ENCODE results near the gene PARL. TPM values are rescaled to one million over a fixed set of nuclear protein-coding genes. Genes with fewer than 3 reads are reported as not detected.

Gene PARL
- total and polyA plus RNA-seq, 2 of the 8 experiments (the other 6 are each of a cell fraction or from before 2014, with no cell fraction given), result 62.7 to 85.0 TPM

GRCh38 chr3:183875411-183875810 lies 9.3 kb downstream of the PARL start:
- Histone ChIP-seq H3K4me3 (ENCODE audit: extremely low read depth in 1 of 4, insufficient read depth in 2 of 4, low read depth in 3 of 4, low read length in 4 of 4) (no peak overlapping the region), H2AK5ac (ENCODE audit: low read depth, low read length) (no peak overlapping the region), H2BK20ac (ENCODE audit: low read length) (no peak overlapping the region), H3K18ac (ENCODE audit: extremely low read depth, low read length) (no peak overlapping the region), H3K23me2 (ENCODE audit: low read depth, low read length) (no peaks in the 10 kb centered on the region; the same call in 1 of the 2 replicates), H2AFZ (ENCODE audit: low read length) (no peak overlapping the region), H2BK5ac (ENCODE audit: low read depth, low read length) (no peak overlapping the region), H3K27me3 (replicated peaks in 1 of 4; ENCODE audit: control insufficient read depth in 3 of 4, extremely low read depth in 1 of 4, insufficient read depth in 3 of 4, low read length in 3 of 4) (no peaks in the 10 kb centered on the region; a peak in 1 of 7 replicates), H3K27ac (ENCODE audit: low read depth, low read length) (no peak overlapping the region), H3K56ac (replicated peaks; ENCODE audit: insufficient read length, low read depth, low read length) (no peak overlapping the region), H3K4me2 (ENCODE audit: insufficient read depth in 1 of 2, low read depth in 2 of 2, low read length in 2 of 2) (no peak overlapping the region), H3K36me3 (ENCODE audit: control insufficient read depth in 2 of 4, insufficient read depth in 4 of 4, low read length in 3 of 4) (no peaks in the 10 kb centered on the region), H4K91ac (replicated peaks; ENCODE audit: insufficient read length, low read length) (no peak overlapping the region), H4K8ac (ENCODE audit: extremely low read depth, insufficient read depth, low read length) (no peak overlapping the region), H3K14ac (ENCODE audit: insufficient read length) (no peak overlapping the region), H3K4ac (replicated peaks; ENCODE audit: insufficient read length, low read depth, low read length) (no peak overlapping the region), H3K4me1 (replicated peaks in 1 of 4; ENCODE audit: control insufficient read depth in 3 of 4, insufficient read depth in 4 of 4, low read length in 3 of 4) (peaks cover 0 to 6% (median 2%) of the 10 kb centered on the region in 4 experiments; a peak in 2 of 7 replicates), H3K79me2 (ENCODE audit: control insufficient read depth in 1 of 2, insufficient read depth in 2 of 2, low read length in 2 of 2) (peaks cover 14 to 89% of the 10 kb centered on the region in 2 experiments), H3K79me1 (ENCODE audit: low read depth, low read length) (peaks cover 11% of the 10 kb centered on the region), H3K23ac (ENCODE audit: insufficient read length) (no peak overlapping the region), H3K9ac (replicated peaks in 1 of 4; ENCODE audit: extremely low read depth in 1 of 4, low read depth in 3 of 4, low read length in 3 of 4) (no peak overlapping the region), H3K9me3 (ENCODE audit: insufficient read depth in 2 of 2, low read depth in 1 of 2, low read length in 1 of 2) (no peaks in the 10 kb centered on the region), H4K5ac (ENCODE audit: insufficient read length, low read depth, low read length) (no peak overlapping the region), H2BK15ac (ENCODE audit: low read length) (no peak overlapping the region), H4K20me1 (replicated peaks in 1 of 2; ENCODE audit: control insufficient read depth in 1 of 2, insufficient read depth in 2 of 2, low read length in 2 of 2) (peaks cover 8 to 9% of the 10 kb centered on the region in 2 experiments), H2BK120ac (replicated peaks; ENCODE audit: low read depth, low read length) (no peak overlapping the region), H2BK12ac (ENCODE audit: low read depth, low read length) (no peak overlapping the region)
- ChIA-PET POLR2A (ENCODE audit: partially characterized antibody) (interaction anchor here (1.9 kb wide), 1 partner anchor 9 kb away, joined by 9 read pairs; the partner anchor contains the start of gene PARL), CTCF (ENCODE audit: partially characterized antibody) (interaction anchor here (1.0 to 1.6 kb wide), 3 partner anchors 9 to 31 kb away, joined by 3 to 5 read pairs (median 5); partner anchors contain the start of gene PARL)
- DNase-seq (ENCODE audit: low read depth in 1 of 2, low spot score in 2 of 2), result no peak
- no peak for FAIRE-seq
- no peak for TF ChIP-seq RFX5 (IDR thresholded peaks at IDR 0.05; ENCODE audit: borderline replicate concordance, low read depth, low read length)
- no peak for TF ChIP-seq GTF2F1 (IDR thresholded peaks at IDR 0.05; ENCODE audit: borderline replicate concordance, low read depth, low read length)
- no peak for TF ChIP-seq RAD21 (IDR thresholded peaks at IDR 0.05 in 1 of 2, conservative IDR thresholded peaks at IDR 0.05 in 1 of 2; ENCODE audit: low read depth in 2 of 2, low read length in 2 of 2)
- TF ChIP-seq TCF12 (IDR thresholded peaks at IDR 0.05; ENCODE audit: low read depth, low read length), result no peak
- TF ChIP-seq BACH1 (IDR thresholded peaks at IDR 0.05; ENCODE audit: low read length), result no peak
- no peak for TF ChIP-seq POLR2AphosphoS5 (IDR thresholded peaks at IDR 0.05; ENCODE audit: low read depth, low read length)
- TF ChIP-seq JUN (IDR thresholded peaks at IDR 0.05; ENCODE audit: low read depth, low read length), result no peak
- no peak for TF ChIP-seq CREB1 (IDR thresholded peaks at IDR 0.05)
- no peak for TF ChIP-seq POU5F1 (IDR thresholded peaks at IDR 0.05; ENCODE audit: low read depth, low read length)
- no peak for TF ChIP-seq GABPA (IDR thresholded peaks at IDR 0.05; ENCODE audit: borderline replicate concordance, insufficient read depth, low read length)
- TF ChIP-seq CBX5 (IDR thresholded peaks at IDR 0.05; ENCODE audit: low read depth, low read length), result no peak
- TF ChIP-seq ATF3 (IDR thresholded peaks at IDR 0.05; ENCODE audit: insufficient read depth, low read depth, low read length), result no peak
- TF ChIP-seq KDM1A (IDR thresholded peaks at IDR 0.05; ENCODE audit: borderline replicate concordance, low read length), result no peak
- TF ChIP-seq FOSL1 (IDR thresholded peaks at IDR 0.05; ENCODE audit: insufficient read depth, low read depth, low read length), result no peak

Data from H1 (cell line).